Measurements from ENCODE around the gene DKK2.
"Not testable (repeated sequence)": the region's sequence is repeated elsewhere in the genome, so short reads cannot be mapped to it uniquely, and the experiment has no call there.

The DKK2 gene

GRCh38 chr4:106909486-106910188, 126.5 kb downstream of the DKK2 start:
- ATAC-seq, result no peak
- DNase-seq, result no peak

- not testable (repeated sequence) for DNase-seq, ATAC-seq
These were observed 128.1 kb downstream of the DKK2 start for GRCh38 chr4:106908049-106908448.

GRCh38 chr4:106907216-106907615, 128.9 kb downstream of the DKK2 start:
- no peak for ATAC-seq
- DNase-seq, result no peak

GRCh38 chr4:106906728-106907127, 129.4 kb downstream of the DKK2 start:
- no peak for DNase-seq
- ATAC-seq, result no peak

- DNase-seq (peak; percentile 20), ATAC-seq (no peak)
These were observed 137.4 kb downstream of the DKK2 start for GRCh38 chr4:106898621-106899230.

- no peak for DNase-seq
These were observed 142.2 kb downstream of the DKK2 start for GRCh38 chr4:106893903-106894302.

GRCh38 chr4:106893395-106893881, 142.7 kb downstream of the DKK2 start:
- no peak for ATAC-seq
- no peak for DNase-seq

More at GRCh38 chr4:106893903-106894302, 142.2 kb downstream of the DKK2 start:
- no peak for ATAC-seq

- no peak for ATAC-seq
- DNase-seq, result no peak
These were observed 143.3 kb downstream of the DKK2 start for GRCh38 chr4:106892786-106893185.

GRCh38 chr4:106875340-106875739, 160.8 kb downstream of the DKK2 start:
- ATAC-seq (no peak), DNase-seq (no peak)

Data from stimulated activated naive CD8-positive, alpha-beta T cell treated with anti-CD3 and anti-CD28 coated beads, Interleukin-15, Interleukin-2, amounts not matched to agents 100 U/mL and 50 U/mL, for 24 hours (primary cell).